Measurements from ENCODE around the gene TSSK6. TPM values are rescaled to one million over a fixed set of nuclear protein-coding genes. Genes with fewer than 3 reads are reported as not detected.

Gene TSSK6
- total RNA-seq: 0.65 and 1.2 TPM in 2 replicates

DNA sequence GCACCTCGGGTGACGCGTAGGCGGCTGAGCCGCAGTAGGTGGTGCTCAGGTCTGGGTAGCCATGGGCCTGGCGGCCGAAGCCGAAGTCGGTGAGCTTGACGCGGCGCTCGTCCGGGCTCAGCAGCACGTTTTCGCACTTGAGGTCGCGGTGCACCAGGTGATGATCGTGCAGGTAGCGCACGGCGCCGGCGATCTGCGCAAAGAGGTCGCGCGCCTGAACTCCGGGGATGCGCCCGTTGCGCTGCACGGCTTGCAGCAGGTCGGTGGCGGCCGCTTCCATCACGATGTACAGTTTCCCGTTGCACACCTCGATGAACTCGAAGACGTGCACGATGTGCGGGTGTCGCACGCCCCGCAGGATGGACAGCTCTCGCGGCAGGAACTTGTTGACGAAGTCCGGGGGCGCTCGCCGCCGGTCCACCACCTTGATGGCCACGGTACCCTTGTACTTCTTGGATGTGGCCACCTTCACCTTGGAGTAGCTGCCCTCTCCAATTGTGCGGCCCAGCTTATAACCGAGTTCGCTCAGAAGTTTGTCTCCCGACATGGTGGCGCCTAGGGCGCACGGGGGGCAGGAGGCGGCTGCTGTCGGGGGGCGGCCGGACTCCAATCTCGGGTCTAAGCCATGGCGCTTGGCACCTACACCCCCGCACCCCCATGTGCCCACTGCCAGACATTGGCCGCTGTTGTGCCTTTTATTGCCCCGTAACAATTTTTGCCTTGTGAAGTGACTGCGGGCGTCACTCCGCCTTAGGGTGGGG, at the start of gene TSSK6:
Gene TSSK6, minus strand, starts transcription at position 668 of the 761 bp plus-strand sequence. Its CDS starts 121 bp downstream, at position 547.
- no peak for DNase-seq (ENCODE audit: low read depth in 2 of 2)

GRCh38 chr19:19563348-19563848, 48.0 kb upstream of the TSSK6 start:
- DNase-seq (ENCODE audit: low read depth in 2 of 2): no peak

- DNase-seq (ENCODE audit: low read depth in 2 of 2): no peak
Measured at GRCh38 chr19:19562665-19563347, 47.5 kb upstream of the TSSK6 start.

DNA sequence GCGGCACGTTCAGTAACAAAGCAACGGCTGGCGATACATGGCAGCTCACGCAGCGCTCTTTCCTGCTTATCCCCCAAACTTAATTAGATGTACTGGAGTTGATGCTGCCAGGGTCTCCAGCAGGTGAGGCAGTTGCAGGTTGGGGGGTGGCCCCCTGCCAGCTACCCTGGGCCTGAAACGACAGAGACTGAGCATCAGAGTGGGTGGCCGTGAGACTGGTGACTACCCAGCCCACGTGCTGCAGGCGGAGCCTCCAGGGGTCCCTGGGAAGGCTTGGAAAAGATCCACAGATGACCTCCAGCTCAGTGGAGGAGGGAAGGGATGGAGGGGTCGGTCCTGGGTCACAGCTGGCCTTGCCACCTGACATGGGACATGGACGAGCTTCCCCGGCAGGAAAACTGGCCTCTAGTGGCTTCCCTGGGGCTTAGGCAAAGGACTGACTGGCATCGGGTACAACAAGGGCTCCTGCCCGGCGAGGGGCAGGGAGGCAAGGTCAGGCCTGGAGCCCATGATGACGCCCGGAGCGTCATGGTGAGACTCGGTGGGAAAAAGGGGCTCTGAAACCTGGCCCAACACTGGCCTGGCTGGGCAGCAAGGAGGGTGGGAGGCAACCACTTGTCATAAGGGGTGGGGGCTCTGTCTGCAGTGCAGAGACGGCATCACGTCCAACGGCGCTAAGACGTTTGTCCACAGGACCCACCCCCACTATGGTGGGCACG, 46.8 kb upstream of the TSSK6 start:
- no peak for DNase-seq (ENCODE audit: low read depth in 2 of 2)

GRCh38 chr19:19559931-19560330, 44.6 kb upstream of the TSSK6 start:
- peak in 1 of 2 donors; percentile 67 for DNase-seq (ENCODE audit: low read depth in 2 of 2)

- DNase-seq (ENCODE audit: low read depth in 2 of 2): no peak
Measured at GRCh38 chr19:19558636-19559035, 43.3 kb upstream of the TSSK6 start.

GRCh38 chr19:19558055-19558454, 42.7 kb upstream of the TSSK6 start:
- DNase-seq (ENCODE audit: low read depth in 2 of 2): no peak

DNA sequence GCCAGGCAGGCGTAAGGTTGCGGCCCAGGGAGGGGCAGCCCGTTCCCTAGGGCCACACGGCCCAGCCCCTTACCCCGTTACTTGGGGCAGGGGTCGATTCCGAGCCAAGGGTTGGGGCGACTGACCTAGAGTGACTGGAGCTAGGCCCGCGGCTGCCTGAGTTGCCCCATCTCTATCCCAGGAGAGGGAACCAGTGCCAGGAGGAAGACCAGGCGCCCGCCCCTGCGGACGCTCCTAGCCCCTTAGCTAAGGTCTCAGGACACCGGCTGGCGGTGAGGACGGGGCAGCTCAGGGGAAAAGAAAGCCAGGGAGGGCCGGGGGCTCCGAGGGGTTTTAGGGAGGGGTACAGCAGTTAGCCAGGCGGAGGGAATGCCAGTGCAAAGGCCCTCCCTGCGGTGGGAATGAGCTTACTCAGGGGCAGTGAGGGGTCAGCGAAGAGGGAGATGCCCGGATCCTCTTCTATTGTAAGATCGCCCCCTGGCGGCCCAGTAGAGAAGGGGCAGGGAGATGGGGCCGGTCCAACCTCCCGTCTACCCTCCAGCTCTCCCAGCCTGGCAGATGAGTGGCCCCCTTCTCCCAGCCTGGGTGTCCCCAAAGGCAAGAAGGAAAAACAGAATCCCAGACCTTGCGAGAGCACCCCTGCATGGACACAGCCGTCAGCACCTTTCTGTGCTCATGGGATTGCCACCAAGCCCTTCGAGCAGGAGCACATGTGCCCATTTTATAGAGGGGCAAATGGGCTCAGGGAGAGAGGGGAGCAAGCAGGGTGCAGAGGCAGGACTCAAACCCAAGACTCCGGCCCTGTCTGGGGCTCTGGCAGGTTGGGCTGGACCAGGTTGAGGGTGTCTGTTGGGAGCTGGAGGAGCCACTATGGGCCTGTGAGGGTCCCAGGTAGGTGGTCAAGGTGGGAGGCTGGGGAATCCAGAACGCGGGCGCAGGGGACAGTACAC, 39.0 kb upstream of the TSSK6 start:
- peak; percentile 33 to 44 for DNase-seq (ENCODE audit: low read depth in 2 of 2)

GRCh38 chr19:19553670-19554069, 38.3 kb upstream of the TSSK6 start:
- no peak for DNase-seq (ENCODE audit: low read depth in 2 of 2)

GRCh38 chr19:19552798-19553197, 37.5 kb upstream of the TSSK6 start:
- DNase-seq (ENCODE audit: low read depth in 2 of 2): peak; percentile 33 to 43

DNA sequence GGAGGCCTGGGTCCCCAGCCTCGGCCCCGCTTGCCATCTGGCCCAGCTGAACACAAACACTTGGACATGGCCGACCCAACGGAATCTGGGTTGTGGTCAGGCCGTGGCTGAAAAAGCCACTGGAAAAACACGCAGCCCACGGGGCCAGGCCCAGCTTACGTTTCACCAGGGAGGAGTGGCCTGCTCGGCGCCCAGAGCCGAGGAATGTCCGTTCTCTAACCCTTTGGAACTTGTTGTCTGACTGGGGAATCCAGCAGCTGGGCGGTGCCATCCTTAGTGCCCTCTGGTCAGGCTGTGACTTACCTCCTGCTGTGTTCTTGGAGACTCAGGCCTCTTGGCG, 36.5 kb upstream of the TSSK6 start:
- DNase-seq (ENCODE audit: low read depth in 2 of 2): no peak

GRCh38 chr19:19550972-19551852, 35.9 kb upstream of the TSSK6 start:
- no peak for DNase-seq (ENCODE audit: low read depth in 2 of 2)

GRCh38 chr19:19550485-19550929, 35.2 kb upstream of the TSSK6 start:
- DNase-seq (ENCODE audit: low read depth in 2 of 2): no peak

- DNase-seq (ENCODE audit: low read depth in 2 of 2): no peak
Measured at GRCh38 chr19:19549804-19550464, 34.6 kb upstream of the TSSK6 start.

DNA sequence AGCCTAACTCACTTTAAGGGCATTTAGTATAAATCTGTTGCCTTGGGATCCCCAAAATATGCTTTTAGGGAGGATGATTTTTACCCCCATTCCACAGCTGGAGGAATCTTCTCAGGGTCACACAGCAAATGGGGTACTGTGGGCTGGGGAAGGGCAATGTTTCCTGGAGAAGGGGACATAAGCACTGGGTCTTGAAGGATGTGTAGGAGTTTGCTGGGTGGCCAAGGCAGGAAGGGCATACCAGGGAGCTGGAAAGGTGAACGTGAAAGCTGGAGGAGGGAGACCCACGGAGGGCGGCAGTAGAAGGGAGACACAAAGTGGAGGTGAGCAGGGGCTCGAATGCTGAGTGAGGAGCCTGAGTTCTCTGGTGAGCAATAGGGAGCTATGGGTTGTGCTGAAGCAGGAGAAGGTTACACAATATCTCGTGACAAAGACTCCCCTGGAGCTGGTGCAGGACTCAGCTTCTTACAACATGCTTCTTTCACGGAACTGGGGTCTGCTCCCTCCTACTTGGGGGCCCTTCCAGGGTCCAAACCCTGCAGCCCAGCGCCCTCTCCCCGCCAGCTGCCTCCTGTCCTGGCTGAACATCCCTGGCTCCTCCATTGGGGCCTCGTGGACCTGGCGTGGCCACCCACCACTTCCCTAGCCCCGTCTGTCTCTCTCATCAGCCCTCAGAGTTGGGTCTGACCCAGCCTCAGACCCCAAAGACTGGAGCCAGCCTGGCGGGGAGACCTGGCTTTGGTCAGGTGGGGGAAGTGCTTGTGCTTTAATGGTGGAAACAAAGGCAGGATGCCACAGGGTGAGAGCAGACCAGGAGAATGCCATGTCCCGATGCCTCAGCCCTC, 33.8 kb upstream of the TSSK6 start:
- no peak for DNase-seq (ENCODE audit: low read depth in 2 of 2)

- DNase-seq (ENCODE audit: low read depth in 2 of 2): no peak
Measured at GRCh38 chr19:19547674-19548336, 32.5 kb upstream of the TSSK6 start.

DNA sequence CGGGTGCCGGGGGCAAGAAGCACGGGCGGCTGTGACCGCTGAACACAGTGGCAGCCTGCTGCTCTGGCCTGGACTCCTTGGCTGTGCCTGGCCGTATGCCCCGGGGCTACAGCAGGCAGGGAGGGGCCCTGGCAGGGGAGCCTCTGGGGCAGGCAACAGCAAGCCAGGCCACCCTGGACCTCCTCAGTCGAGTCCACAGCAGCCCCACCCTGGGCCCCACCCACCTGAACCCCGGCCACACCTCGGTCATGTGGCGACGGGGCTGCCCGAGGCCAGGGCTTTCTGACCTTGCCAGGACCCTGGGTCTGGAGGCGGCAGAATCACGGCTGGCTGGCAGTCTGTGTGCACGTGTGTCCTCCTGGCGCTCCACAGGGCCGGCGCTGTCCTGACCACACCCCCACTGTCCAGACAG, 31.4 kb upstream of the TSSK6 start:
- DNase-seq (ENCODE audit: low read depth in 2 of 2): no peak

GRCh38 chr19:19545707-19546106, 30.4 kb upstream of the TSSK6 start:
- DNase-seq (ENCODE audit: low read depth in 2 of 2): no peak

All from lung microvascular endothelial cell (primary cell).